Prostate gland (tissue), 2 donors: ENCODE results near the gene PTPRK. TPM values are rescaled to one million over a fixed set of nuclear protein-coding genes. Genes with fewer than 3 reads are reported as not detected.

Experiments used
- DNase-seq: peaks from one replicate; pipeline ENCODE4 v3.0.0-alpha.2; 2019; ENCODE audit warnings: low spot score
- H3K27ac ChIP-seq, 2 donors: fragments of 200-600 bp; sonication (generic); 2 replicates each; pipeline ENCODE4 v1.5.1; 2017 to 2019
- H3K27me3 ChIP-seq: fragments of 200-600 bp; sonication (generic); replicated peaks from 2 replicates; pipeline ENCODE4 v1.5.1; 2019; ENCODE audit not compliant: insufficient read depth
- H3K36me3 ChIP-seq, 2 donors: fragments of 200-600 bp; sonication (generic); 1 replicate in 1 of 2; 2 replicates in 1 of 2; pipeline versions ENCODE4 v1.5.1 to v1.8.1; 2017 to 2019
- H3K4me1 ChIP-seq: fragments of 200-600 bp; sonication (generic); replicated peaks from 2 replicates; pipeline ENCODE4 v1.5.1; 2019
- H3K4me3 ChIP-seq, 2 donors: fragments of 200-600 bp; sonication (generic); 2 replicates each; pipeline ENCODE4 v1.5.1; 2017 to 2019
- H3K9me3 ChIP-seq: fragments of 200-600 bp; sonication (generic); 2 replicates; pipeline ENCODE4 v1.5.1; 2017
- POLR2A ChIP-seq: fragments of 450-650 bp; IDR thresholded peaks from one replicate; pipeline ENCODE4 v1.6.1; 2016; ENCODE audit warnings: antibody characterized with exemption, mild to moderate bottlenecking
- POLR2AphosphoS5 ChIP-seq: sonication (generic); formaldehyde crosslinking; IDR thresholded peaks from one replicate; pipeline ENCODE4 v1.6.1; 2017; ENCODE audit warnings: antibody characterized with exemption
- WGBS: methylation state at CpG from one replicate; pipeline ENCODE4 v1.1.5; 2018; 5-methylcytosine and 5-hydroxymethylcytosine counted together
- intact Hi-C: fragments of 100-400 bp; cut with DNase I; formaldehyde crosslinking; loops from one replicate; pipeline ENCODE4 v1.14.2; 2022
- total RNA-seq, 2 donors: library from RNA; depleted of rRNA; stranded (reverse); fragments of >200 nt; gene quantifications; one replicate each; pipeline ENCODE4 v1.1.0, GENCODE V29; 2016
- TF ChIP-seq, protein P1 (sequence below), 4 experiments: fragments of 200-600 bp in 2 of 4; fragments of 450-650 bp in 2 of 4; sonication (generic) in 2 of 4; IDR thresholded peaks; 1 replicate in 3 of 4; 2 replicates in 1 of 4; pipeline ENCODE4 v1.5.1; 2016 to 2019; ENCODE audit warnings: antibody characterized with exemption in 4 of 4, mild to moderate bottlenecking in 2 of 4, moderate library complexity in 2 of 4

The PTPRK gene
- total RNA-seq, 2 donors from 2014 or later = 32.0 to 64.6 TPM

GRCh38 chr6:128333581-128334223, 186.7 kb downstream of the PTPRK start:
- Histone ChIP-seq H3K4me3 (no peak overlapping the region), H3K36me3 (no peaks in the 10 kb centered on the region), H3K27ac (no peak overlapping the region), H3K27me3 (no peaks in the 10 kb centered on the region), H3K9me3 (no peaks in the 10 kb centered on the region), H3K4me1 (no peaks in the 10 kb centered on the region)
- TF ChIP-seq POLR2A = no peak
- TF ChIP-seq, protein P1, sequence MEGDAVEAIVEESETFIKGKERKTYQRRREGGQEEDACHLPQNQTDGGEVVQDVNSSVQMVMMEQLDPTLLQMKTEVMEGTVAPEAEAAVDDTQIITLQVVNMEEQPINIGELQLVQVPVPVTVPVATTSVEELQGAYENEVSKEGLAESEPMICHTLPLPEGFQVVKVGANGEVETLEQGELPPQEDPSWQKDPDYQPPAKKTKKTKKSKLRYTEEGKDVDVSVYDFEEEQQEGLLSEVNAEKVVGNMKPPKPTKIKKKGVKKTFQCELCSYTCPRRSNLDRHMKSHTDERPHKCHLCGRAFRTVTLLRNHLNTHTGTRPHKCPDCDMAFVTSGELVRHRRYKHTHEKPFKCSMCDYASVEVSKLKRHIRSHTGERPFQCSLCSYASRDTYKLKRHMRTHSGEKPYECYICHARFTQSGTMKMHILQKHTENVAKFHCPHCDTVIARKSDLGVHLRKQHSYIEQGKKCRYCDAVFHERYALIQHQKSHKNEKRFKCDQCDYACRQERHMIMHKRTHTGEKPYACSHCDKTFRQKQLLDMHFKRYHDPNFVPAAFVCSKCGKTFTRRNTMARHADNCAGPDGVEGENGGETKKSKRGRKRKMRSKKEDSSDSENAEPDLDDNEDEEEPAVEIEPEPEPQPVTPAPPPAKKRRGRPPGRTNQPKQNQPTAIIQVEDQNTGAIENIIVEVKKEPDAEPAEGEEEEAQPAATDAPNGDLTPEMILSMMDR (IDR thresholded peaks at IDR 0.05) = no peak
- no peak for TF ChIP-seq POLR2AphosphoS5
- intact Hi-C loops = no loop called here
- WGBS = 78% methylated on average over 5 of the region's 5 CpGs
- no peak for DNase-seq

GRCh38 chr6:128327890-128328289, 192.5 kb downstream of the PTPRK start:
- Histone ChIP-seq H3K27ac (no peak overlapping the region), H3K9me3 (no peaks in the 10 kb centered on the region), H3K27me3 (no peaks in the 10 kb centered on the region), H3K36me3 (no peaks in the 10 kb centered on the region), H3K4me3 (no peak overlapping the region), H3K4me1 (no peaks in the 10 kb centered on the region)
- WGBS = 97% methylated on average over 3 of the region's 3 CpGs
- DNase-seq = no peak
- intact Hi-C loops = no loop called here
- no peak for TF ChIP-seq POLR2AphosphoS5
- TF ChIP-seq, protein P1 (IDR thresholded peaks at IDR 0.05) = peak in 2 of 4 experiments; percentile 14 to 15

- intact Hi-C loops = no loop called here
- H3K9me3 ChIP-seq = no peaks in the 10 kb centered on the region
These were observed 197.4 kb downstream of the PTPRK start for GRCh38 chr6:128323011-128323410.

GRCh38 chr6:128319946-128320345, 200.5 kb downstream of the PTPRK start:
- Histone ChIP-seq H3K4me1 (no peaks in the 10 kb centered on the region), H3K36me3 (no peaks in the 10 kb centered on the region), H3K4me3 (no peak overlapping the region), H3K9me3 (no peaks in the 10 kb centered on the region), H3K27ac (no peak overlapping the region), H3K27me3 (no peaks in the 10 kb centered on the region)
- TF ChIP-seq POLR2A = no peak
- TF ChIP-seq POLR2AphosphoS5 = no peak
- TF ChIP-seq, protein P1 (IDR thresholded peaks at IDR 0.05) = no peak
- DNase-seq = no peak
- WGBS = 69% methylated on average over 1 of the region's 1 CpG
- intact Hi-C loops = no loop called here

More at GRCh38 chr6:128323011-128323410, 197.4 kb downstream of the PTPRK start:
- H3K4me1 ChIP-seq = no peaks in the 10 kb centered on the region
- no peaks in the 10 kb centered on the region for H3K27me3 ChIP-seq
- no peak overlapping the region for H3K27ac ChIP-seq
- H3K36me3 ChIP-seq = no peaks in the 10 kb centered on the region
- no peak overlapping the region for H3K4me3 ChIP-seq
- WGBS = 87% methylated on average over 1 of the region's 1 CpG
- DNase-seq = no peak
- TF ChIP-seq, protein P1 (IDR thresholded peaks at IDR 0.05) = no peak
- TF ChIP-seq POLR2AphosphoS5 (no peak), POLR2A (no peak)

GRCh38 chr6:128319157-128319556, 201.2 kb downstream of the PTPRK start:
- intact Hi-C loops = no loop called here
- Histone ChIP-seq H3K9me3 (no peaks in the 10 kb centered on the region), H3K36me3 (no peaks in the 10 kb centered on the region), H3K4me1 (no peaks in the 10 kb centered on the region), H3K4me3 (no peak overlapping the region), H3K27me3 (no peaks in the 10 kb centered on the region), H3K27ac (no peak overlapping the region)
- WGBS = 87% methylated on average over 3 of the region's 3 CpGs
- no peak for DNase-seq
- TF ChIP-seq, protein P1 (IDR thresholded peaks at IDR 0.05) = no peak
- no peak for TF ChIP-seq POLR2A
- no peak for TF ChIP-seq POLR2AphosphoS5
